ENCODE measurements around the gene TBC1D3B. TPM values are rescaled to one million over a fixed set of nuclear protein-coding genes. Genes with fewer than 3 reads are reported as not detected.

The TBC1D3B gene
- total RNA-seq, 4 donors from 2014 or later, result 1.7 to 9.2 (median 5.0) TPM

GRCh38 chr17:36142235-36142634 is 34.2 kb downstream of the TBC1D3B start:
- H3K27ac ChIP-seq, result no peak overlapping the region
- no peaks in the 10 kb centered on the region for H3K4me1 ChIP-seq
- ATAC-seq, result no peak
- H3K36me3 ChIP-seq, result no peaks in the 10 kb centered on the region
- no peak overlapping the region for H3K4me3 ChIP-seq
- H3K27me3 ChIP-seq, result peaks cover 17% of the 10 kb centered on the region
- H3K9me3 ChIP-seq, result no peaks in the 10 kb centered on the region
- TF ChIP-seq POLR2AphosphoS5 (IDR thresholded peaks at IDR 0.05), result no peak
- TF ChIP-seq CTCF (IDR thresholded peaks at IDR 0.05), result no peak
- no peak for TF ChIP-seq POLR2A (IDR thresholded peaks at IDR 0.05)
- TF ChIP-seq EP300 (IDR thresholded peaks at IDR 0.05), result no peak

- no peak for ATAC-seq
- H3K36me3 ChIP-seq, result no peaks in the 10 kb centered on the region
- TF ChIP-seq CTCF (IDR thresholded peaks at IDR 0.05) (no peak), EP300 (IDR thresholded peaks at IDR 0.05) (no peak)
- no peaks in the 10 kb centered on the region for H3K4me1 ChIP-seq
- H3K27ac ChIP-seq, result no peak overlapping the region
- no peak overlapping the region for H3K4me3 ChIP-seq
- no peaks in the 10 kb centered on the region for H3K9me3 ChIP-seq
- peaks cover 30% of the 10 kb centered on the region for H3K27me3 ChIP-seq
- 60% methylated on average over 1 of the region's 1 CpG; no CpG with 5 or more reads in 1 of the 2 donors for WGBS, 2 donors (ENCODE audit: low coverage in 1 of 2)
Measured at GRCh38 chr17:36136439-36136838, 40.0 kb downstream of the TBC1D3B start.

GRCh38 chr17:36136036-36136435 is 40.4 kb downstream of the TBC1D3B start:
- Histone ChIP-seq H3K4me3 (no peak overlapping the region), H3K4me1 (no peaks in the 10 kb centered on the region), H3K9me3 (no peaks in the 10 kb centered on the region), H3K27me3 (peaks cover 30% of the 10 kb centered on the region), H3K27ac (no peak overlapping the region), H3K36me3 (no peaks in the 10 kb centered on the region)
- ATAC-seq, result no peak
- 88 to 93% methylated on average over 1 of the region's 1 CpG for WGBS, 2 donors (ENCODE audit: low coverage in 1 of 2)
- no peak for TF ChIP-seq POLR2AphosphoS5 (IDR thresholded peaks at IDR 0.05)
- TF ChIP-seq CTCF (IDR thresholded peaks at IDR 0.05), result no peak
- no peak for TF ChIP-seq EP300 (IDR thresholded peaks at IDR 0.05)
- TF ChIP-seq POLR2A (IDR thresholded peaks at IDR 0.05), result no peak

- no peaks in the 10 kb centered on the region for H3K9me3 ChIP-seq
- no peak for ATAC-seq
- H3K4me3 ChIP-seq, result no peak overlapping the region
- H3K27ac ChIP-seq, result no peak overlapping the region
- H3K36me3 ChIP-seq, result no peaks in the 10 kb centered on the region
- 59% methylated on average over 3 of the region's 4 CpGs; no CpG with 5 or more reads in 1 of the 2 donors for WGBS, 2 donors (ENCODE audit: low coverage in 1 of 2)
- no peaks in the 10 kb centered on the region for H3K4me1 ChIP-seq
- TF ChIP-seq POLR2AphosphoS5 (IDR thresholded peaks at IDR 0.05) (no peak), CTCF (IDR thresholded peaks at IDR 0.05) (no peak), POLR2A (IDR thresholded peaks at IDR 0.05) (no peak), EP300 (IDR thresholded peaks at IDR 0.05) (no peak)
- H3K27me3 ChIP-seq, result peaks cover 30% of the 10 kb centered on the region
Measured at GRCh38 chr17:36135465-36135864, 41.0 kb downstream of the TBC1D3B start.

- no peak for ATAC-seq
- Histone ChIP-seq H3K36me3 (no peaks in the 10 kb centered on the region), H3K27ac (no peak overlapping the region), H3K4me3 (no peak overlapping the region), H3K9me3 (no peaks in the 10 kb centered on the region), H3K27me3 (peaks cover 34% of the 10 kb centered on the region), H3K4me1 (no peaks in the 10 kb centered on the region)
- WGBS, 2 donors (ENCODE audit: low coverage in 1 of 2), result 44 to 56% methylated on average over 3 to 4 of the region's 4 CpGs
- TF ChIP-seq POLR2AphosphoS5 (IDR thresholded peaks at IDR 0.05) (no peak), CTCF (IDR thresholded peaks at IDR 0.05) (no peak), EP300 (IDR thresholded peaks at IDR 0.05) (no peak), POLR2A (IDR thresholded peaks at IDR 0.05) (no peak)
Measured at GRCh38 chr17:36133602-36134236, 42.7 kb downstream of the TBC1D3B start.

Data from gastroesophageal sphincter (tissue), 4 donors.